ENCODE data around the gene DPP6. TPM values are rescaled to one million over a fixed set of nuclear protein-coding genes. Genes with fewer than 3 reads are reported as not detected.

DPP6 gene
- total RNA-seq, 2 experiments from 2014 or later: not detected

DNA sequence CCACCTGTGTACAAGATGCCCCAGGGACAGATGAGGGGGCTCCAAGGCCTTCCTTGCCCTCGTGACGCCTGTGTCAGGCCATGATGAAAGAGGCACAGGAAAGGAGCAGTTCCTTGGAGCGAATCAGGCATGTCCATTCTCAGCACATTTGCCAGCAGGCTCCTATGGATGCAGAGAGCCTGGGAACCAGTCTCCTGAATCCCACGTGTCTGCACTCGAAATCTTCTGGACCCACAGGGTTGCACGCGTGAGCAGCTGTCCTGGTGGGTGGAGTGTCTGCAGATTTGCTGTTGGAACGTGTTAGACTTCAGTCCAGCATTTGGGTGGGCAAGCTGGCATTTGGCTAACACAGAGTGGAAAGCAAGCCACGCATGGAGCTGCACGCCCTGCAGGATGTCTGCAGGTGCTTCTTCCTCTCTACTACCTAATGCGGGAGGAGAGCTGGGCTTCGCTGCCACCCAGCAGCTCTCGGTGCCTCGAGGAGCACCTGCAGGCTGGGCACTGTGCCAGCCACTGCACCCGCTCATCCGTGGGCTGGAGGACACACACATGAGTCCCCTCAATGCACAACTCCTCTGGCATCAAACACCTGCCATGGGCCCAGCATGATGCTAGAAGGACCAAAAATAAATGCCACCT is 810.1 kb downstream of the DPP6 start:
- H3K4me1 ChIP-seq (ENCODE audit: insufficient read depth, low read length): no peaks in the 10 kb centered on the region
- H3K9me3 ChIP-seq (ENCODE audit: control insufficient read depth in 1 of 2, insufficient read depth in 1 of 2, low read length in 2 of 2): peaks cover 0 to 14% of the 10 kb centered on the region in 2 experiments
- ChIA-PET CTCF (no interaction called here), POLR2A (no interaction called here)
- H3K4me3 ChIP-seq (ENCODE audit: low read length): no peak overlapping the region
- Mint-ChIP-seq H3K9me3 (no peaks in the 10 kb centered on the region), H3K27ac (no peak overlapping the region), H3K27me3 (peaks cover 22% of the 10 kb centered on the region), H3K4me1 (ENCODE audit: low read depth) (no peaks in the 10 kb centered on the region), H3K36me3 (ENCODE audit: low read depth) (no peaks in the 10 kb centered on the region), H3K4me3 (no peak overlapping the region)
- no peak overlapping the region for H3K27ac ChIP-seq (ENCODE audit: low read depth in 1 of 2, low read length in 2 of 2)
- H3K27me3 ChIP-seq (ENCODE audit: control insufficient read depth in 1 of 2, insufficient read depth in 2 of 2, low read length in 2 of 2): peaks cover 0 to under 1% of the 10 kb centered on the region in 2 experiments
- ATAC-seq (ENCODE audit: poor library complexity) (no peak), DNase-seq (no peak)
- intact Hi-C loops (cut with DNase I, micrococcal nuclease): no loop called here
- TF ChIP-seq CTCF (IDR thresholded peaks at IDR 0.05): no peak
- no peaks in the 10 kb centered on the region for H3K36me3 ChIP-seq (ENCODE audit: insufficient read depth, low read length)

DNA sequence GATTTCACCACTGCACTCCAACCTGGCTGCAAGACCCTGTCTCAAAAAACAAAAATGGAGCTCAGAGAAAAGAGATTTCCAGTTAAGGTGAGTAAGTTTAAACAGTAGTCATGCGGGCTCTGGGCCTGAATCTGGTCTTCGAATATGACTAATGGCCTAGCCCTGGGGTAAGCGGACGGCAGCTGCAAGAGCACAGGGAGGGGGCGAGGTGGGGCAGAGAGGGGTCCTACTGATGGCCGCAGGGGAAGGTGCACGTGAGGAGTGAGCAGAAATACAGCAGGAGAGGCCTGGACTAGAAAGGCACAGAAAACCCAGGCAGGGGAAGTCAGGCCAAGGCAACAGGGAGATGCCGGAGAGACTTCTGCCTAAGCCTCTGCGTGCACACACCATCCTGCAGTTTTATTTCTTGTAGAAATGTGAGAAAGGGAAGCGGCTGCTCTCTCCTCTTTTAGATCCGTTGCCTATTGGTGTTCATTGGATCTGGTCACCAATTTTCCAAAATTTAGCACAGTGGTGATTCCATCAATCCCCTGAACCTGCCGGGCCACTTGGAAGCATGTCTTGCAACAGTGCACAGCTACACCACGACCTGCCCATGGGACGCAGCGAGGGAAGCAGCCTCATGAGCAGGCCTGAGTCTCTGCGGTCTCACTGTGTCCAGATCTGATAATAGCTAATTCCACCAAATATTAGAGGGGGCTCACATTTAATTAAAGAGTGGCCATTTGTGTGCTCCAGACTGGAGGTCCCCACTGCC is 811.7 kb downstream of the DPP6 start:
- CTCF ChIA-PET: no interaction called here
- no peak overlapping the region for H3K27ac Mint-ChIP-seq

DNA sequence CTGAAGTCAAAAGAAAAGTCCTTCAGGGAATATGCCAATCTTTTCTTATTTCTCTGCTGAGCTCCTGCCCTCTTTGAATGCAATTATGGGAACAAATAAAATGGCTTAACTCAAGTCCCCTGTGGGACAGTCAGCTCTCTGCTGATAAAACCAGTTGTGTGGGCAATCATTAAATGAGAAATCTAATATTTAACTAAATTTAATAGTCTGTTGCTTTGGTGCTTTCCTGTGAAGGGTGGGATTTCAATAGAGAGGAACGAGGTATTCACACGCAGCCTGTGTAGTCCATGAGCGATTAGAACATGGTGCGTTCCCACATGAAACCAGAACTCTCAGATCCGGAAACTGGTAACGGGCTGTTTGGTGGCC is 812.3 kb downstream of the DPP6 start:
- ATAC-seq (ENCODE audit: poor library complexity): no peak
- H3K4me3 Mint-ChIP-seq: no peak overlapping the region
- no peaks in the 10 kb centered on the region for H3K4me1 ChIP-seq (ENCODE audit: insufficient read depth, low read length)
- no peaks in the 10 kb centered on the region for H3K9me3 Mint-ChIP-seq
- H3K27me3 ChIP-seq (ENCODE audit: control insufficient read depth in 1 of 2, insufficient read depth in 2 of 2, low read length in 2 of 2): peaks cover 16 to 17% of the 10 kb centered on the region in 2 experiments
- ChIA-PET POLR2A (no interaction called here), CTCF (no interaction called here)
- DNase-seq: no peak
- no peak overlapping the region for H3K27ac Mint-ChIP-seq
- H3K9me3 ChIP-seq (ENCODE audit: control insufficient read depth in 1 of 2, insufficient read depth in 1 of 2, low read length in 2 of 2): peaks cover 0 to 10% of the 10 kb centered on the region in 2 experiments
- no peak for TF ChIP-seq CTCF (IDR thresholded peaks at IDR 0.05)
- H3K27ac ChIP-seq (ENCODE audit: low read depth in 1 of 2, low read length in 2 of 2): no peak overlapping the region
- no peak overlapping the region for H3K4me3 ChIP-seq (ENCODE audit: low read length)
- H3K36me3 ChIP-seq (ENCODE audit: insufficient read depth, low read length): no peaks in the 10 kb centered on the region
- H3K27me3 Mint-ChIP-seq: peaks cover 38% of the 10 kb centered on the region
- H3K36me3 Mint-ChIP-seq (ENCODE audit: low read depth): no peaks in the 10 kb centered on the region
- intact Hi-C loops (cut with DNase I, micrococcal nuclease): no loop called here
- H3K4me1 Mint-ChIP-seq (ENCODE audit: low read depth): no peaks in the 10 kb centered on the region

More for the DNA sequence above, 811.7 kb downstream of the DPP6 start:
- POLR2A ChIA-PET: no interaction called here
- Mint-ChIP-seq H3K9me3 (no peaks in the 10 kb centered on the region), H3K4me1 (ENCODE audit: low read depth) (no peaks in the 10 kb centered on the region), H3K27me3 (peaks cover 32% of the 10 kb centered on the region), H3K4me3 (no peak overlapping the region), H3K36me3 (ENCODE audit: low read depth) (no peaks in the 10 kb centered on the region)
- DNase-seq (no peak), ATAC-seq (ENCODE audit: poor library complexity) (no peak)
- no peak for TF ChIP-seq CTCF (IDR thresholded peaks at IDR 0.05)
- Histone ChIP-seq H3K4me1 (ENCODE audit: insufficient read depth, low read length) (no peaks in the 10 kb centered on the region), H3K27me3 (ENCODE audit: control insufficient read depth in 1 of 2, insufficient read depth in 2 of 2, low read length in 2 of 2) (peaks cover 15 to 17% of the 10 kb centered on the region in 2 experiments), H3K27ac (ENCODE audit: low read depth in 1 of 2, low read length in 2 of 2) (no peak overlapping the region), H3K4me3 (ENCODE audit: low read length) (no peak overlapping the region), H3K36me3 (ENCODE audit: insufficient read depth, low read length) (no peaks in the 10 kb centered on the region), H3K9me3 (ENCODE audit: control insufficient read depth in 1 of 2, insufficient read depth in 1 of 2, low read length in 2 of 2) (peaks cover 0 to 10% of the 10 kb centered on the region in 2 experiments)
- intact Hi-C loops (cut with DNase I, micrococcal nuclease): no loop called here

Measured in CD4-positive, alpha-beta T cell (primary cell).